Mesenchymal stem cell (in vitro differentiated cells and primary cell): ENCODE measurements around the gene GYS2.

Source experiments
- DNase-seq: peaks from one replicate; pipeline ENCODE4 v3.0.0-alpha.2; 2013
- H2AFZ ChIP-seq: one replicate; pipeline ENCODE4 v1.6.1; 2013; ENCODE audit warnings: low read depth, mild to moderate bottlenecking, control low read depth, inconsistent platforms, low read length, moderate library complexity
- H2AK5ac ChIP-seq: 2 replicates; pipeline ENCODE4 v1.6.1; 2013; ENCODE audit warnings: low read length, moderate library complexity, mild to moderate bottlenecking, inconsistent platforms; ENCODE audit not compliant: severe bottlenecking
- H2BK120ac ChIP-seq: one replicate; pipeline ENCODE4 v1.6.1; 2013; ENCODE audit warnings: low read depth, mild to moderate bottlenecking, inconsistent platforms, low read length, moderate library complexity
- H2BK12ac ChIP-seq, 2 experiments: one replicate each; pipeline ENCODE4 v1.6.1; 2013; ENCODE audit warnings: inconsistent platforms in 2 of 2, low read length in 2 of 2, mild to moderate bottlenecking in 2 of 2, moderate library complexity in 2 of 2, control low read depth in 1 of 2
- H2BK15ac ChIP-seq: one replicate; pipeline ENCODE4 v1.6.1; 2013; ENCODE audit warnings: mild to moderate bottlenecking, low read depth, inconsistent platforms; ENCODE audit not compliant: poor library complexity, severe bottlenecking
- H2BK5ac ChIP-seq: 2 replicates; pipeline ENCODE4 v1.6.1; 2013; ENCODE audit warnings: low read depth, mild to moderate bottlenecking, low read length, control low read depth, inconsistent platforms; ENCODE audit not compliant: poor library complexity, severe bottlenecking
- H3K14ac ChIP-seq, 2 experiments: one replicate each; pipeline ENCODE4 v1.6.1; 2013; ENCODE audit warnings: inconsistent platforms in 2 of 2, low read length in 2 of 2, control low read depth in 1 of 2, mild to moderate bottlenecking in 1 of 2, moderate library complexity in 1 of 2
- H3K18ac ChIP-seq, 2 experiments: one replicate each; pipeline ENCODE4 v1.6.1; 2013; ENCODE audit warnings: inconsistent platforms in 2 of 2, low read length in 2 of 2, control low read depth in 1 of 2, low read depth in 1 of 2, mild to moderate bottlenecking in 1 of 2
- H3K23ac ChIP-seq, 2 experiments: one replicate each; pipeline ENCODE4 v1.6.1; 2013; ENCODE audit warnings: inconsistent platforms in 2 of 2, low read length in 2 of 2, mild to moderate bottlenecking in 2 of 2, moderate library complexity in 2 of 2, control low read depth in 1 of 2
- H3K27ac ChIP-seq: 2 replicates; pipeline ENCODE4 v1.5.1; 2013; ENCODE audit warnings: mild to moderate bottlenecking, moderate library complexity, low read length, control low read depth, inconsistent platforms; ENCODE audit not compliant: poor library complexity, severe bottlenecking
- H3K27me3 ChIP-seq, 2 experiments: 2 replicates each; pipeline versions ENCODE4 v1.6.1 to v1.7.0; 2013; ENCODE audit warnings: low read length in 2 of 2, mild to moderate bottlenecking in 2 of 2, moderate library complexity in 2 of 2, control low read depth in 1 of 2, inconsistent platforms in 1 of 2; ENCODE audit not compliant: control insufficient read depth in 1 of 2, insufficient read depth in 1 of 2
- H3K36me3 ChIP-seq, 2 experiments: 2 replicates each; pipeline versions ENCODE4 v1.6.1 to v1.7.0; 2013; ENCODE audit warnings: low read length in 2 of 2, control low read depth in 1 of 2, inconsistent platforms in 1 of 2, low read depth in 1 of 2, mild to moderate bottlenecking in 1 of 2; ENCODE audit not compliant: insufficient read depth in 2 of 2, control insufficient read depth in 1 of 2
- H3K4ac ChIP-seq, 2 experiments: one replicate each; pipeline ENCODE4 v1.6.1; 2013; ENCODE audit warnings: inconsistent platforms in 2 of 2, low read length in 2 of 2, mild to moderate bottlenecking in 2 of 2, moderate library complexity in 2 of 2, control low read depth in 1 of 2, low read depth in 1 of 2
- H3K4me1 ChIP-seq: 2 replicates; pipeline ENCODE4 v1.6.1; 2013; ENCODE audit warnings: low read depth, low read length, control low read depth; ENCODE audit not compliant: control insufficient read depth, insufficient read depth
- H3K4me2 ChIP-seq: 2 replicates; pipeline ENCODE4 v1.6.1; 2013; ENCODE audit warnings: low read length, mild to moderate bottlenecking, inconsistent platforms; ENCODE audit not compliant: poor library complexity, severe bottlenecking
- H3K4me3 ChIP-seq, 2 experiments: 2 replicates each; pipeline versions ENCODE4 v1.5.1 to v1.7.0; 2013; ENCODE audit warnings: low read length in 2 of 2, mild to moderate bottlenecking in 2 of 2, control low read depth in 1 of 2, low read depth in 1 of 2; ENCODE audit not compliant: insufficient read depth in 1 of 2
- H3K79me1 ChIP-seq: replicated peaks from 2 replicates; pipeline ENCODE4 v1.6.1; 2013; ENCODE audit warnings: mild to moderate bottlenecking, control low read depth, low read length, inconsistent platforms; ENCODE audit not compliant: poor library complexity, severe bottlenecking
- H3K9ac ChIP-seq: 2 replicates; pipeline ENCODE4 v1.7.0; 2013; ENCODE audit warnings: mild to moderate bottlenecking, low read length, moderate library complexity
- H3K9me3 ChIP-seq: 2 replicates; pipeline ENCODE4 v1.7.0; 2013; ENCODE audit warnings: mild to moderate bottlenecking, low read length; ENCODE audit not compliant: control insufficient read depth
- H4K8ac ChIP-seq: one replicate; pipeline ENCODE4 v1.6.1; 2013; ENCODE audit warnings: inconsistent platforms, mild to moderate bottlenecking, low read length, moderate library complexity
- H4K91ac ChIP-seq: one replicate; pipeline ENCODE4 v1.6.1; 2013; ENCODE audit warnings: mild to moderate bottlenecking, low read length, inconsistent platforms
- WGBS: methylation state at CpG from one replicate; pipeline ENCODE4 v1.1.7; 2013; ENCODE audit warnings: mixed read lengths; 5-methylcytosine and 5-hydroxymethylcytosine counted together

The GYS2 gene

DNA sequence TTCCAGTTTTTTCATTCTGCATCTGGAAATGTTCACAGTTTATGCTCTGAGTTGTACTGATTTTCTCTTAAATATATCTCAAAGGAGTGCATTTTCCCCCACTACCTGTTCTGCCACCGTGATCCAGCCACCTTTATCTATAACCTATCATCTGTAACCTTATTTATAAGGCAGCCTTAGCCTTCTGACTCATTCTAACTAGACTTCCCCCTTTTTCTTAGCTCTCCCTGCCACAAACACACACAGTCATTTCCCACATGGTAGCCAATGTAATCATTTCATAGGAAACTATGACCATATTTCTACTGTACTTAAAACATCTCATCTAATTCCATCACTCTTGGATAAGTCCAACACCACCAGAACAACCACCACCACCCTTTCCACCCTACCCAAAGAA is 10.8 kb upstream of the GYS2 start:
- H2BK5ac ChIP-seq = no peak overlapping the region
- WGBS = 73% methylated on average over 1 of the region's 1 CpG
- H2BK15ac ChIP-seq = no peak overlapping the region
- H4K91ac ChIP-seq = no peak overlapping the region
- H2BK120ac ChIP-seq = no peak overlapping the region
- H3K14ac ChIP-seq = no peak overlapping the region
- no peaks in the 10 kb centered on the region for H3K4me1 ChIP-seq
- no peak overlapping the region for H4K8ac ChIP-seq
- no peak for DNase-seq
- H2AK5ac ChIP-seq = no peak overlapping the region
- H3K4ac ChIP-seq = no peak overlapping the region
- no peak overlapping the region for H3K23ac ChIP-seq
- H3K9me3 ChIP-seq = no peaks in the 10 kb centered on the region
- no peak overlapping the region for H3K4me3 ChIP-seq
- no peak overlapping the region for H3K27ac ChIP-seq
- no peaks in the 10 kb centered on the region for H3K79me1 ChIP-seq
- no peak overlapping the region for H2AFZ ChIP-seq
- H3K9ac ChIP-seq = no peak overlapping the region
- H3K4me2 ChIP-seq = no peak overlapping the region
- no peaks in the 10 kb centered on the region for H3K27me3 ChIP-seq
- no peak overlapping the region for H2BK12ac ChIP-seq
- no peak overlapping the region for H3K18ac ChIP-seq
- H3K36me3 ChIP-seq = no peaks in the 10 kb centered on the region

DNA sequence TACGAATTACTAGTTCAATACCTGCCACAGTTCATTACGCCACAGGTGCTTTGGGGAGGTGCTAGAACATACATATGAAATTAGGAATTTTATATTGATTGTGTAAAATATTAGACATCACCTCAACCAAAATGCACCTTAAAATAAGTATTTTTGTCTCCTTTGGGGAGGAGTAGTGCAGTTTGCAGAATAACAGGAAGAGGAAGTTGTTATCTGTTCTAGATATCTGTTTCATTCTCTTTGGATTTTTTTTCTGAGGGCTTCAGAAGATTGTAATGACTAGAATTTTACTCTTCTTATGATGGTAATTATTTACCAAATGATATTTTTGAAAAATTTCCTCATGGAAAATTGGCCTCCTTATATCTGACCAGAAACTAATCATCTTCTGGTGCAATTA is 9.9 kb upstream of the GYS2 start:
- Histone ChIP-seq H3K27ac (no peak overlapping the region), H3K18ac (no peak overlapping the region), H2BK15ac (no peak overlapping the region), H3K36me3 (no peaks in the 10 kb centered on the region), H3K9me3 (no peaks in the 10 kb centered on the region), H2AFZ (no peak overlapping the region), H4K8ac (no peak overlapping the region), H2BK5ac (no peak overlapping the region), H3K4me3 (no peak overlapping the region), H2BK120ac (no peak overlapping the region), H3K79me1 (no peaks in the 10 kb centered on the region), H3K4me2 (no peak overlapping the region), H3K4me1 (no peaks in the 10 kb centered on the region), H2AK5ac (no peak overlapping the region), H4K91ac (no peak overlapping the region), H3K9ac (no peak overlapping the region), H3K4ac (no peak overlapping the region), H3K14ac (no peak overlapping the region), H3K23ac (no peak overlapping the region), H3K27me3 (no peaks in the 10 kb centered on the region), H2BK12ac (no peak overlapping the region)
- WGBS = no CpG with 5 or more reads among the region's 2 CpGs
- DNase-seq = no peak

- Histone ChIP-seq H3K4me1 (no peaks in the 10 kb centered on the region), H4K8ac (no peak overlapping the region), H3K27ac (no peak overlapping the region), H3K36me3 (no peaks in the 10 kb centered on the region), H3K9me3 (no peaks in the 10 kb centered on the region), H3K4ac (no peak overlapping the region), H2BK15ac (no peak overlapping the region), H2AK5ac (no peak overlapping the region), H3K4me2 (no peak overlapping the region), H2BK120ac (no peak overlapping the region), H2AFZ (no peak overlapping the region), H3K18ac (no peak overlapping the region), H4K91ac (no peak overlapping the region), H3K27me3 (no peaks in the 10 kb centered on the region), H2BK12ac (no peak overlapping the region), H2BK5ac (no peak overlapping the region), H3K4me3 (no peak overlapping the region), H3K79me1 (no peaks in the 10 kb centered on the region), H3K9ac (no peak overlapping the region), H3K14ac (no peak overlapping the region), H3K23ac (no peak overlapping the region)
- no peak for DNase-seq
- WGBS = no CpG with 5 or more reads among the region's 2 CpGs
Observed at GRCh38 chr12:21613931-21614330, 9.3 kb upstream of the GYS2 start.

DNA sequence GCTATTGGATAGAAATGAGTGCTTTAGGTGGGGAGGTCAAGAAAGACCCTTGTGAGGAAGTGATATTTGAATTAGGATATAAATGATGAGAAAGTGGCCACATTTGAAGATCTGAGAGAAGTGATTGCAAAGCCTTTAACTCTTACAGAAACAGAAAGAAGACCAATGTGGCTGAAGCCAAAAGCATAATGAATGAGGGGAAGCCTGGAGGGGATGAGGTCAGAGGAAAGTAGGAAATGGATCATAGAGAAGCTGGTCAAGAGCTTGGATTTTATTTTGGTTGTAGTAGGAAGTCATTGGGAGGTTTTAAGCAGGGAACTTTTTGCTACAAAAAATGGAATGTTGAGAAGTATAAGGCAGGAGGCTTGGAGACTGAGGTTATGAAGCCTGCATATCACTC is 3.5 kb upstream of the GYS2 start:
- no peak overlapping the region for H2BK120ac ChIP-seq
- no peak overlapping the region for H3K23ac ChIP-seq
- H3K18ac ChIP-seq = no peak overlapping the region
- H4K91ac ChIP-seq = no peak overlapping the region
- H4K8ac ChIP-seq = no peak overlapping the region
- no peak overlapping the region for H3K4me3 ChIP-seq
- no peaks in the 10 kb centered on the region for H3K79me1 ChIP-seq
- peaks cover 0 to 3% of the 10 kb centered on the region in 2 experiments for H3K27me3 ChIP-seq
- DNase-seq = no peak
- no peaks in the 10 kb centered on the region for H3K36me3 ChIP-seq
- no peak overlapping the region for H3K4ac ChIP-seq
- H2AFZ ChIP-seq = no peak overlapping the region
- no peak overlapping the region for H2AK5ac ChIP-seq
- no peak overlapping the region for H2BK15ac ChIP-seq
- no peaks in the 10 kb centered on the region for H3K9me3 ChIP-seq
- H3K27ac ChIP-seq = no peak overlapping the region
- no peak overlapping the region for H2BK5ac ChIP-seq
- H3K4me1 ChIP-seq = no peaks in the 10 kb centered on the region
- H2BK12ac ChIP-seq = no peak overlapping the region
- H3K9ac ChIP-seq = no peak overlapping the region
- no peak overlapping the region for H3K14ac ChIP-seq
- no peak overlapping the region for H3K4me2 ChIP-seq
